Panc1 (cell line): Measurements from ENCODE around the gene KLHL11.

Experiments
- POLR2AphosphoS5 ChIP-seq: IDR thresholded peaks from 2 replicates; pipeline ENCODE4 v1.6.1; 2012; ENCODE audit warnings: mild to moderate bottlenecking, low read depth, low read length, moderate library complexity
- REST ChIP-seq, 2 experiments: IDR thresholded peaks; 2 replicates each; pipeline ENCODE4 v1.6.1; 2011 to 2012; ENCODE audit warnings: low read depth in 2 of 2, control low read depth in 1 of 2, low read length in 1 of 2, mild to moderate bottlenecking in 1 of 2, moderate library complexity in 1 of 2; ENCODE audit not compliant: insufficient read depth in 1 of 2
- SIN3A ChIP-seq: IDR thresholded peaks from 2 replicates; pipeline ENCODE4 v1.6.1; 2012; ENCODE audit warnings: low read depth, mild to moderate bottlenecking, low read length, moderate library complexity, borderline replicate concordance; ENCODE audit not compliant: insufficient read depth
- TF ChIP-seq, protein P1 (sequence below): fragments of 450-650 bp; IDR thresholded peaks from 2 replicates; pipeline ENCODE4 v1.5.1; 2017; ENCODE audit warnings: mild to moderate bottlenecking

- TF ChIP-seq, protein P1, sequence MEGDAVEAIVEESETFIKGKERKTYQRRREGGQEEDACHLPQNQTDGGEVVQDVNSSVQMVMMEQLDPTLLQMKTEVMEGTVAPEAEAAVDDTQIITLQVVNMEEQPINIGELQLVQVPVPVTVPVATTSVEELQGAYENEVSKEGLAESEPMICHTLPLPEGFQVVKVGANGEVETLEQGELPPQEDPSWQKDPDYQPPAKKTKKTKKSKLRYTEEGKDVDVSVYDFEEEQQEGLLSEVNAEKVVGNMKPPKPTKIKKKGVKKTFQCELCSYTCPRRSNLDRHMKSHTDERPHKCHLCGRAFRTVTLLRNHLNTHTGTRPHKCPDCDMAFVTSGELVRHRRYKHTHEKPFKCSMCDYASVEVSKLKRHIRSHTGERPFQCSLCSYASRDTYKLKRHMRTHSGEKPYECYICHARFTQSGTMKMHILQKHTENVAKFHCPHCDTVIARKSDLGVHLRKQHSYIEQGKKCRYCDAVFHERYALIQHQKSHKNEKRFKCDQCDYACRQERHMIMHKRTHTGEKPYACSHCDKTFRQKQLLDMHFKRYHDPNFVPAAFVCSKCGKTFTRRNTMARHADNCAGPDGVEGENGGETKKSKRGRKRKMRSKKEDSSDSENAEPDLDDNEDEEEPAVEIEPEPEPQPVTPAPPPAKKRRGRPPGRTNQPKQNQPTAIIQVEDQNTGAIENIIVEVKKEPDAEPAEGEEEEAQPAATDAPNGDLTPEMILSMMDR: no peak
- TF ChIP-seq POLR2AphosphoS5 (no peak), REST (IDR thresholded peaks at IDR 0.05; ENCODE audit: insufficient read depth in 1 of 2, low read depth in 2 of 2, low read length in 1 of 2) (no peak), SIN3A (no peak)
Measured at GRCh38 chr17:41892021-41892376, 26.8 kb upstream of the KLHL11 start.
